HepG2 (cell line): ENCODE results near the gene PKP4. TPM values are rescaled to one million over a fixed set of nuclear protein-coding genes. Genes with fewer than 3 reads are reported as not detected.

Experiments
- ATAC-seq: fragments of 200-7000 bp; cut with Tn5 transposase; 3 replicates; pipeline ENCODE4 v1.9.1; 2020; ENCODE audit warnings: mild to moderate bottlenecking, moderate library complexity
- BruUV-seq: library from RNA; stranded (reverse); fragments of 400-500 nt; replicated peaks from 2 replicates; lab custom pipeline; 2021; lab: Mats Ljungman, UMichigan
- CTCF ChIA-PET: fragments of 300-600 bp; formaldehyde crosslinking; extraction: SDS; loops from one replicate; lab custom pipeline; 2021; ENCODE audit warnings: low total read pairs, inconsistent platforms, low intra/inter-chr PET ratio; lab: Yijun Ruan, JAX
- POLR2A ChIA-PET: fragments of 350-600 bp; sonication (Branson Sonifier 250); formaldehyde crosslinking; loops from one replicate; lab custom pipeline; 2020; ENCODE audit warnings: antibody characterized with exemption, inconsistent platforms; lab: Yijun Ruan, JAX
- DNase-seq: peaks from one replicate; pipeline ENCODE4 v3.0.0-alpha.2; 2015; ENCODE audit warnings: low spot score
- FAIRE-seq: peaks from 3 replicates; lab custom pipeline; 2011; peaks lifted over from hg19 to GRCh38; lab: Jason Lieb, UNC
- H2AFZ ChIP-seq: one replicate; pipeline ENCODE4 v1.6.1; 2011; ENCODE audit warnings: low read length, inconsistent platforms
- H3K27ac ChIP-seq: fragments of 300-600 bp; 3 replicates; pipeline ENCODE4 v1.8.0; 2011; ENCODE audit warnings: mixed run types, mild to moderate bottlenecking, mixed read lengths, low read length, inconsistent platforms; ENCODE audit not compliant: insufficient read depth; ENCODE audit errors: extremely low read length
- H3K27me3 ChIP-seq, 2 experiments: fragments of 200-600 bp in 1 of 2; 2 replicates in 1 of 2; 3 replicates in 1 of 2; pipeline versions ENCODE4 v1.6.0 to v1.8.0; 2011; ENCODE audit warnings: low read length in 2 of 2, mild to moderate bottlenecking in 2 of 2, moderate library complexity in 2 of 2, inconsistent platforms in 1 of 2; ENCODE audit not compliant: insufficient read depth in 2 of 2, control insufficient read depth in 1 of 2
- H3K36me3 ChIP-seq, 2 experiments: fragments of 200-600 bp in 1 of 2; replicated peaks in 1 of 2; 2 replicates in 1 of 2; 3 replicates in 1 of 2; pipeline versions ENCODE4 v1.5.1 to v1.8.0; 2011; ENCODE audit warnings: low read length in 2 of 2, inconsistent platforms in 1 of 2; ENCODE audit not compliant: insufficient read depth in 2 of 2, control insufficient read depth in 1 of 2
- H3K4me1 ChIP-seq: 2 replicates; pipeline ENCODE4 v1.5.1; 2012; ENCODE audit warnings: low read length, inconsistent platforms; ENCODE audit not compliant: insufficient read depth
- H3K4me2 ChIP-seq: 2 replicates; pipeline ENCODE4 v1.6.0; 2011; ENCODE audit warnings: low read depth, low read length, inconsistent platforms
- H3K4me3 ChIP-seq, 3 experiments: fragments of 200-600 bp in 1 of 3; sonication (generic), shearing (Covaris generic) in 1 of 3; replicated peaks in 1 of 3; 2 replicates each; pipeline ENCODE4 v1.5.1; 2011 to 2016; ENCODE audit warnings: low read length in 3 of 3, inconsistent platforms in 2 of 3, low read depth in 2 of 3, mild to moderate bottlenecking in 2 of 3, control low read depth in 1 of 3, mixed read lengths in 1 of 3; ENCODE audit not compliant: insufficient read depth in 1 of 3
- H3K79me2 ChIP-seq: one replicate; pipeline ENCODE4 v1.6.1; 2011; ENCODE audit warnings: low read length, inconsistent platforms; ENCODE audit not compliant: insufficient read depth
- H3K9ac ChIP-seq: 2 replicates; pipeline ENCODE4 v1.6.0; 2011; ENCODE audit warnings: mild to moderate bottlenecking, low read depth, low read length, inconsistent platforms; ENCODE audit not compliant: insufficient read depth
- H3K9me3 ChIP-seq: 2 replicates; pipeline ENCODE4 v1.5.1; 2012; ENCODE audit warnings: mild to moderate bottlenecking, low read length
- H4K20me1 ChIP-seq: 2 replicates; pipeline ENCODE4 v1.6.0; 2011; ENCODE audit warnings: inconsistent platforms, mild to moderate bottlenecking, low read length, moderate library complexity; ENCODE audit not compliant: insufficient read depth
- CAMTA2 ChIP-seq: sonication (generic); formaldehyde crosslinking; IDR thresholded peaks from 2 replicates; pipeline ENCODE4 v1.4.0; 2020; ENCODE audit warnings: mild to moderate bottlenecking, missing genetic modification reagents, borderline replicate concordance
- EED ChIP-seq: sonication (generic); formaldehyde crosslinking; IDR thresholded peaks from 2 replicates; pipeline ENCODE4 v1.5.0; 2020; ENCODE audit warnings: mild to moderate bottlenecking, missing genetic modification reagents
- ESRRA ChIP-seq: sonication (generic); formaldehyde crosslinking; IDR thresholded peaks from 2 replicates; pipeline ENCODE4 v1.5.1; 2020; ENCODE audit warnings: mild to moderate bottlenecking, low read depth, missing genetic modification reagents
- HNRNPLL ChIP-seq: fragments of 200-400 bp; formaldehyde crosslinking; IDR thresholded peaks from 2 replicates; pipeline ENCODE4 v1.6.1; 2017; ENCODE audit warnings: mild to moderate bottlenecking, low read depth, low read length; ENCODE audit not compliant: poor library complexity, severe bottlenecking
- ISX ChIP-seq: sonication (generic); formaldehyde crosslinking; conservative IDR thresholded peaks from 2 replicates; pipeline ENCODE4 v1.5.0; 2020; ENCODE audit warnings: missing genetic modification reagents
- KDM3A ChIP-seq: IDR thresholded peaks from 2 replicates; pipeline ENCODE4 v1.6.1; 2018; ENCODE audit warnings: low read depth, missing compliant biosample characterization
- KDM5A ChIP-seq: fragments of 200-600 bp; sonication (generic); IDR thresholded peaks from 2 replicates; pipeline ENCODE4 v1.7.0; 2018; ENCODE audit warnings: antibody characterized with exemption, mild to moderate bottlenecking, low read length, borderline replicate concordance
- NONO ChIP-seq, 2 experiments: fragments of 450-650 bp in 1 of 2; sonication (generic) in 1 of 2; formaldehyde crosslinking in 1 of 2; IDR thresholded peaks in 1 of 2; conservative IDR thresholded peaks in 1 of 2; 2 replicates each; pipeline versions ENCODE4 v1.6.1 to v1.8.0; 2017 to 2022; ENCODE audit warnings: mild to moderate bottlenecking in 1 of 2, missing genetic modification reagents in 1 of 2, moderate library complexity in 1 of 2
- TARDBP ChIP-seq: sonication (generic); formaldehyde crosslinking; IDR thresholded peaks from 2 replicates; pipeline ENCODE4 v1.8.0; 2022; ENCODE audit warnings: mild to moderate bottlenecking, missing genetic modification reagents
- ZEB1 ChIP-seq: IDR thresholded peaks from 2 replicates; pipeline ENCODE4 v1.6.1; 2012; ENCODE audit warnings: mild to moderate bottlenecking, low read depth, inconsistent platforms; ENCODE audit not compliant: insufficient replicate concordance
- ZNF383 ChIP-seq: sonication (generic); formaldehyde crosslinking; IDR thresholded peaks from 2 replicates; pipeline ENCODE4 v1.4.0; 2020; ENCODE audit warnings: missing genetic modification reagents, mild to moderate bottlenecking, borderline replicate concordance
- ZNF558 ChIP-seq: sonication (generic); formaldehyde crosslinking; IDR thresholded peaks from 2 replicates; pipeline ENCODE4 v1.9.0; 2022; ENCODE audit warnings: mild to moderate bottlenecking, missing genetic modification reagents, borderline replicate concordance
- ZNF577 ChIP-seq: sonication (generic); formaldehyde crosslinking; IDR thresholded peaks from 2 replicates; pipeline ENCODE4 v1.4.0; 2020; ENCODE audit warnings: mild to moderate bottlenecking, low read depth, missing genetic modification reagents, borderline replicate concordance
- ZNF703 ChIP-seq: sonication (generic); formaldehyde crosslinking; IDR thresholded peaks from 2 replicates; pipeline ENCODE4 v1.5.1; 2020; ENCODE audit warnings: missing genetic modification reagents, mild to moderate bottlenecking, moderate library complexity, borderline replicate concordance
- ZSCAN9 ChIP-seq: IDR thresholded peaks from 2 replicates; pipeline ENCODE4 v1.6.1; 2016; ENCODE audit warnings: borderline replicate concordance
- WGBS: methylation state at CpG from one replicate; pipeline ENCODE4 v1.1.6; 2017; ENCODE audit warnings: low lambda C conversion rate; 5-methylcytosine and 5-hydroxymethylcytosine counted together
- in situ Hi-C: cut with HindIII; loops from 2 replicates; pipeline ENCODE4 v1.10.0; 2017; ENCODE audit warnings: low pct_unique_long_range_greater_than_20kb; ENCODE audit not compliant: extremely low pct_ligation_motif_present
- intact Hi-C: fragments of 100-400 bp; cut with micrococcal nuclease; formaldehyde crosslinking; loops from one replicate; pipeline ENCODE4 v1.10.0; 2022; ENCODE audit not compliant: unreplicated experiment
- polyA plus RNA-seq, 8 experiments: library from polyadenylated mRNA; depleted of rRNA in 3 of 8; stranded (reverse) in 7 of 8; unstranded in 1 of 8; fragments of >200 nt; fragmentation: Illumina TruSeq in 4 of 8; extraction: Trizol in 4 of 8; gene quantifications; 2 replicates each; pipeline versions ENCODE4 v1.2.1 to v1.2.3, GENCODE V29; 2011 to 2016; ENCODE audit warnings: low read depth in 4 of 8, missing spikeins in 1 of 8, mixed read lengths in 1 of 8; ENCODE audit not compliant: insufficient read depth in 1 of 8
- total RNA-seq, 5 experiments: library from RNA; depleted of rRNA; stranded (reverse); fragments of >200 nt; fragmentation: Illumina TruSeq; extraction: Trizol; gene quantifications; 2 replicates each; pipeline ENCODE4 v1.2.3, GENCODE V29; 2016; ENCODE audit warnings: low read depth in 1 of 5
- TF ChIP-seq, protein P1 (sequence below): sonication (generic); formaldehyde crosslinking; IDR thresholded peaks from 2 replicates; pipeline ENCODE4 v1.8.0; 2022; ENCODE audit warnings: low read depth, missing genetic modification reagents
- TF ChIP-seq, protein P2 (sequence below): sonication (generic); formaldehyde crosslinking; IDR thresholded peaks from 2 replicates; pipeline ENCODE4 v1.4.0; 2020; ENCODE audit warnings: missing genetic modification reagents, borderline replicate concordance
- TF ChIP-seq, protein P3 (sequence below): sonication (generic); formaldehyde crosslinking; IDR thresholded peaks from 2 replicates; pipeline ENCODE4 v1.8.1; 2023; ENCODE audit warnings: missing genetic modification reagents, inconsistent platforms, borderline replicate concordance
- TF ChIP-seq, protein P4 (sequence below): fragments of 450-650 bp; IDR thresholded peaks from 2 replicates; pipeline ENCODE4 v1.6.1; 2017

PKP4 gene
- total and polyA plus RNA-seq, 2 of the 13 experiments (the other 11 are each of a cell fraction or from before 2014, with no cell fraction given), result 80.9 to 90.5 TPM

DNA sequence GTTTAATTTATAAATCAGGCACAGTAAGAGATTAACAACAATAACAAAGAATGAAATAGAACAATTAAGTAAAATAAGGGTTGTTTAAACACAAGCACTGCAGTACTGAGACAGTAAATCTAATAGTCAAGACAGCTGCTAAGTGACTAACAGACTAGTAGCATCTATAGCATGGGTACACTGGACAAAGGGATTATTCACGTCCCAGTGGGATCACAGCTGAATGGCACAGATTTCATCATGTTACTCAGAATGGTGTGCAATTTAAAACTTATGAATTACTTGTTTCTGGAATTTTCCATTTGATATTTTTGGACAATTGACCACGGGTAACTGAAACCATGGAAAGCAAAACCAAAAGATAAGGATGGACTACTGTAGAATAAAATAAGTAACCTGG is 176.5 kb downstream of the PKP4 start:
- no peak for FAIRE-seq
- no peaks in the 10 kb centered on the region for H3K27me3 ChIP-seq
- H4K20me1 ChIP-seq, result no peaks in the 10 kb centered on the region
- no peak overlapping the region for H3K4me3 ChIP-seq
- ATAC-seq, result no peak
- H3K9ac ChIP-seq, result no peak overlapping the region
- no peak overlapping the region for H3K27ac ChIP-seq
- intact Hi-C loops (no loop called here), in situ Hi-C loops (no loop called here)
- no peak for DNase-seq
- 95% methylated on average over 2 of the region's 2 CpGs for WGBS
- no TSS peak for BruUV-seq
- no peaks in the 10 kb centered on the region for H3K9me3 ChIP-seq
- ChIA-PET CTCF (no interaction called here), POLR2A (no interaction called here)
- peaks cover 16 to 59% of the 10 kb centered on the region in 2 experiments for H3K36me3 ChIP-seq
- H3K79me2 ChIP-seq, result no peaks in the 10 kb centered on the region
- no peak overlapping the region for H2AFZ ChIP-seq
- no peak overlapping the region for H3K4me2 ChIP-seq
- no peaks in the 10 kb centered on the region for H3K4me1 ChIP-seq
- TF ChIP-seq, protein P1, sequence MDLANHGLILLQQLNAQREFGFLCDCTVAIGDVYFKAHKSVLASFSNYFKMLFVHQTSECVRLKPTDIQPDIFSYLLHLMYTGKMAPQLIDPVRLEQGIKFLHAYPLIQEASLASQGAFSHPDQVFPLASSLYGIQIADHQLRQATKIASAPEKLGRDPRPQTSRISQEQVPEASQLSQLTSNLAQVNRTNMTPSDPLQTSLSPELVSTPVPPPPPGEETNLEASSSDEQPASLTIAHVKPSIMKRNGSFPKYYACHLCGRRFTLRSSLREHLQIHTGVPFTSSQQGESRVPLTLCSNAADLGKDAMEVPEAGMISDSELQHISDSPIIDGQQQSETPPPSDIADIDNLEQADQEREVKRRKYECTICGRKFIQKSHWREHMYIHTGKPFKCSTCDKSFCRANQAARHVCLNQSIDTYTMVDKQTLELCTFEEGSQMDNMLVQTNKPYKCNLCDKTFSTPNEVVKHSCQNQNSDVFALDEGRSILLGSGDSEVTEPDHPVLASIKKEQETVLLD (CRISPR knock-in tag), result no peak
- TF ChIP-seq KDM3A (CRISPR knock-in tag) (no peak), TARDBP (CRISPR knock-in tag) (no peak), ZNF577 (CRISPR knock-in tag) (no peak), ISX (CRISPR knock-in tag) (no peak), ZNF383 (CRISPR knock-in tag) (no peak), HNRNPLL (no peak), NONO (IDR thresholded peaks at IDR 0.05) (no peak), NONO (CRISPR knock-in tag; conservative IDR thresholded peaks at IDR 0.05) (no peak), EED (CRISPR knock-in tag) (no peak), ZNF703 (CRISPR knock-in tag) (no peak), KDM5A (no peak), CAMTA2 (no peak), ZEB1 (no peak), ZNF558 (no peak), ESRRA (no peak), ZSCAN9 (no peak)
- TF ChIP-seq, protein P2, sequence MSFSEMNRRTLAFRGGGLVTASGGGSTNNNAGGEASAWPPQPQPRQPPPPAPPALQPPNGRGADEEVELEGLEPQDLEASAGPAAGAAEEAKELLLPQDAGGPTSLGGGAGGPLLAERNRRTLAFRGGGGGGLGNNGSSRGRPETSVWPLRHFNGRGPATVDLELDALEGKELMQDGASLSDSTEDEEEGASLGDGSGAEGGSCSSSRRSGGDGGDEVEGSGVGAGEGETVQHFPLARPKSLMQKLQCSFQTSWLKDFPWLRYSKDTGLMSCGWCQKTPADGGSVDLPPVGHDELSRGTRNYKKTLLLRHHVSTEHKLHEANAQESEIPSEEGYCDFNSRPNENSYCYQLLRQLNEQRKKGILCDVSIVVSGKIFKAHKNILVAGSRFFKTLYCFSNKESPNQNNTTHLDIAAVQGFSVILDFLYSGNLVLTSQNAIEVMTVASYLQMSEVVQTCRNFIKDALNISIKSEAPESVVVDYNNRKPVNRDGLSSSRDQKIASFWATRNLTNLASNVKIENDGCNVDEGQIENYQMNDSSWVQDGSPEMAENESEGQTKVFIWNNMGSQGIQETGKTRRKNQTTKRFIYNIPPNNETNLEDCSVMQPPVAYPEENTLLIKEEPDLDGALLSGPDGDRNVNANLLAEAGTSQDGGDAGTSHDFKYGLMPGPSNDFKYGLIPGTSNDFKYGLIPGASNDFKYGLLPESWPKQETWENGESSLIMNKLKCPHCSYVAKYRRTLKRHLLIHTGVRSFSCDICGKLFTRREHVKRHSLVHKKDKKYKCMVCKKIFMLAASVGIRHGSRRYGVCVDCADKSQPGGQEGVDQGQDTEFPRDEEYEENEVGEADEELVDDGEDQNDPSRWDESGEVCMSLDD (CRISPR knock-in tag), result no peak
- TF ChIP-seq, protein P3, sequence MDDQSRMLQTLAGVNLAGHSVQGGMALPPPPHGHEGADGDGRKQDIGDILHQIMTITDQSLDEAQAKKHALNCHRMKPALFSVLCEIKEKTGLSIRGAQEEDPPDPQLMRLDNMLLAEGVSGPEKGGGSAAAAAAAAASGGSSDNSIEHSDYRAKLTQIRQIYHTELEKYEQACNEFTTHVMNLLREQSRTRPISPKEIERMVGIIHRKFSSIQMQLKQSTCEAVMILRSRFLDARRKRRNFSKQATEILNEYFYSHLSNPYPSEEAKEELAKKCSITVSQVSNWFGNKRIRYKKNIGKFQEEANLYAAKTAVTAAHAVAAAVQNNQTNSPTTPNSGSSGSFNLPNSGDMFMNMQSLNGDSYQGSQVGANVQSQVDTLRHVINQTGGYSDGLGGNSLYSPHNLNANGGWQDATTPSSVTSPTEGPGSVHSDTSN, result no peak
- TF ChIP-seq, protein P4, sequence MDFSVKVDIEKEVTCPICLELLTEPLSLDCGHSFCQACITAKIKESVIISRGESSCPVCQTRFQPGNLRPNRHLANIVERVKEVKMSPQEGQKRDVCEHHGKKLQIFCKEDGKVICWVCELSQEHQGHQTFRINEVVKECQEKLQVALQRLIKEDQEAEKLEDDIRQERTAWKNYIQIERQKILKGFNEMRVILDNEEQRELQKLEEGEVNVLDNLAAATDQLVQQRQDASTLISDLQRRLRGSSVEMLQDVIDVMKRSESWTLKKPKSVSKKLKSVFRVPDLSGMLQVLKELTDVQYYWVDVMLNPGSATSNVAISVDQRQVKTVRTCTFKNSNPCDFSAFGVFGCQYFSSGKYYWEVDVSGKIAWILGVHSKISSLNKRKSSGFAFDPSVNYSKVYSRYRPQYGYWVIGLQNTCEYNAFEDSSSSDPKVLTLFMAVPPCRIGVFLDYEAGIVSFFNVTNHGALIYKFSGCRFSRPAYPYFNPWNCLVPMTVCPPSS, result no peak
